ENCODE data around the gene ZNF527.
"Not testable (repeated sequence)": the region's sequence is repeated elsewhere in the genome, so short reads cannot be mapped to it uniquely, and the experiment has no call there.

Gene ZNF527

DNA sequence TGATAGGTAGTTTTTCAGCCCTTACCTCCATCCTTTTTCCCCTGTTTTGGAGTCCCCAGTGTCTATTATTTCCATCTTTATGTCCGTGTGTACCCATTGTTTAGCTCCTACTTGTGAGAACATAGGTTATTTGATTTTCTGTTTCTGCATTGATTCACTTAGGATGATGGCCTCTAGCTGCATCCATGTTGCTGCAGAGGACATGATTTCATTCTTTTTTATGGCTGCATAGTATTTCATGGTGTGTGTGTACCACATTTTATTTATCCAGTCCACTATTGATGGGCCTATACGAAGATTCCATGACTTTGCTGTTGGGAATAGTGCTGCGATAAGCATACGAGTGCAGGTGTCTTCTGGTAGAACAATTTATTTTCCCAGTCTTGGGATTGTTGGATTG lies 15.0 kb upstream of the ZNF527 start:
- H3K4me2 ChIP-seq (ENCODE audit: low read depth, low read length), result no peak overlapping the region
- no peak overlapping the region for H2AFZ ChIP-seq (ENCODE audit: low read length)
- TF ChIP-seq CTCF (IDR thresholded peaks at IDR 0.05; ENCODE audit: low read length) (no peak), EZH2 (optimal IDR thresholded peaks at IDR 0.05; ENCODE audit: low read depth, low read length) (no peak), EZH2phosphoT487 (IDR thresholded peaks at IDR 0.05; ENCODE audit: low read length) (no peak)
- H3F3A ChIP-seq (ENCODE audit: insufficient read depth, low read length), result no peaks in the 10 kb centered on the region
- H3K27ac ChIP-seq (ENCODE audit: low read length), result no peak overlapping the region
- H3K27me3 ChIP-seq (replicated peaks; ENCODE audit: insufficient read depth, low read length), result no peaks in the 10 kb centered on the region
- DNase-seq, result no peak
- H3K36me3 ChIP-seq (replicated peaks; ENCODE audit: insufficient read depth, low read length), result no peaks in the 10 kb centered on the region
- H3K4me3 ChIP-seq (ENCODE audit: low read length), result no peak overlapping the region
- no peaks in the 10 kb centered on the region for H3K4me1 ChIP-seq (ENCODE audit: low read length)
- H3K9me2 ChIP-seq (replicated peaks; ENCODE audit: insufficient read depth, low read length), result no peaks in the 10 kb centered on the region
- no peak overlapping the region for H3K9ac ChIP-seq (ENCODE audit: low read length)
- H3K79me2 ChIP-seq (ENCODE audit: low read length), result no peaks in the 10 kb centered on the region
- H3K9me3 ChIP-seq (replicated peaks; ENCODE audit: insufficient read depth, low read length), result no peaks in the 10 kb centered on the region
- H4K20me1 ChIP-seq (ENCODE audit: insufficient read depth, low read length), result no peaks in the 10 kb centered on the region

- Histone ChIP-seq H3K4me3 (ENCODE audit: low read length) (no peak overlapping the region), H3K9me2 (replicated peaks; ENCODE audit: insufficient read depth, low read length) (no peaks in the 10 kb centered on the region), H3K36me3 (replicated peaks; ENCODE audit: insufficient read depth, low read length) (no peaks in the 10 kb centered on the region), H3F3A (ENCODE audit: insufficient read depth, low read length) (no peaks in the 10 kb centered on the region), H3K4me2 (ENCODE audit: low read depth, low read length) (no peak overlapping the region), H3K9me3 (replicated peaks; ENCODE audit: insufficient read depth, low read length) (no peaks in the 10 kb centered on the region), H3K79me2 (ENCODE audit: low read length) (no peaks in the 10 kb centered on the region), H2AFZ (ENCODE audit: low read length) (no peak overlapping the region), H3K4me1 (ENCODE audit: low read length) (no peaks in the 10 kb centered on the region), H3K27ac (ENCODE audit: low read length) (no peak overlapping the region), H3K9ac (ENCODE audit: low read length) (no peak overlapping the region), H3K27me3 (replicated peaks; ENCODE audit: insufficient read depth, low read length) (no peaks in the 10 kb centered on the region), H4K20me1 (ENCODE audit: insufficient read depth, low read length) (no peaks in the 10 kb centered on the region)
- no peak for TF ChIP-seq EZH2phosphoT487 (IDR thresholded peaks at IDR 0.05; ENCODE audit: low read length)
- TF ChIP-seq CTCF (IDR thresholded peaks at IDR 0.05; ENCODE audit: low read length), result no peak
- TF ChIP-seq EZH2 (optimal IDR thresholded peaks at IDR 0.05; ENCODE audit: low read depth, low read length), result no peak
- DNase-seq, result no peak
Measured at GRCh38 chr19:37361994-37362393, 8.9 kb upstream of the ZNF527 start.

- Histone ChIP-seq H3K9me3 (replicated peaks; ENCODE audit: insufficient read depth, low read length) (no peaks in the 10 kb centered on the region), H3K4me2 (ENCODE audit: low read depth, low read length) (no peak overlapping the region), H3K4me1 (ENCODE audit: low read length) (no peaks in the 10 kb centered on the region), H3K27ac (ENCODE audit: low read length) (no peak overlapping the region), H4K20me1 (ENCODE audit: insufficient read depth, low read length) (no peaks in the 10 kb centered on the region), H3K9ac (ENCODE audit: low read length) (no peak overlapping the region), H3F3A (ENCODE audit: insufficient read depth, low read length) (no peaks in the 10 kb centered on the region), H2AFZ (ENCODE audit: low read length) (no peak overlapping the region), H3K36me3 (replicated peaks; ENCODE audit: insufficient read depth, low read length) (no peaks in the 10 kb centered on the region), H3K4me3 (ENCODE audit: low read length) (no peak overlapping the region), H3K9me2 (replicated peaks; ENCODE audit: insufficient read depth, low read length) (no peaks in the 10 kb centered on the region), H3K79me2 (ENCODE audit: low read length) (no peaks in the 10 kb centered on the region), H3K27me3 (replicated peaks; ENCODE audit: insufficient read depth, low read length) (no peaks in the 10 kb centered on the region)
- DNase-seq, result peak; percentile 10
- TF ChIP-seq CTCF (IDR thresholded peaks at IDR 0.05; ENCODE audit: low read length) (peak; percentile 17), EZH2phosphoT487 (IDR thresholded peaks at IDR 0.05; ENCODE audit: low read length) (no peak)
Measured at GRCh38 chr19:37362733-37363132, 8.2 kb upstream of the ZNF527 start.

DNA sequence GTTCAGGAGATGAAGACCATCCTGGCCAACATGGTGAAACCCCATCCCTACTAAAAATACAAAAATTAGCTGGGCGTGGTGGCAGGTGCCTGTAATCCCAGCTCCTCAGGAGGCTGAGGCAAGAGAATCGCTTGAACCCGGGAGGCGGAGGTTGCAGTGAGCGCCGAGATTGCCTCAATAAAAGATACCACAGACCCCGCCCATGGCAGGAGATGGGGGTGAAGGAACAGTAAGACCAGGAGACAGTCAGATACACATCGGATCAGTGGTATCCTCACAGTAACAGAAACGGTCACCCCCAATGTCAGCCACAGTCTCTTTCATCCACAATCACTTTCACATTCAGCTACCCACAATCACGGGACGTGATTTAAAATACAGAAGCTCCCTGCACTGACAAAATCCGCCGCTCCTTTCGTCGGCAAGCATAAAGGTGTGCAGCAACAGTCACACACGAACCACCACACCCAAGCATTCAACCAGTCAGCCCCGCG lies 466 bp upstream of the ZNF527 start:
- Histone ChIP-seq H3K27ac (ENCODE audit: low read length) (peak overlapping the region; percentile 47; the same call in 1 of the 2 replicates), H3K4me3 (ENCODE audit: low read length) (peak overlapping the region; percentile 65), H3K9ac (ENCODE audit: low read length) (peak overlapping the region; percentile 66; the same call in 1 of the 2 replicates), H2AFZ (ENCODE audit: low read length) (peak overlapping the region; percentile 78), H3K4me2 (ENCODE audit: low read depth, low read length) (peak overlapping the region; percentile 84; the same call in 1 of the 2 replicates)
- H3K4me1 ChIP-seq (ENCODE audit: low read length); H3K79me2 ChIP-seq (ENCODE audit: low read length); H3F3A ChIP-seq (ENCODE audit: insufficient read depth, low read length); H4K20me1 ChIP-seq (ENCODE audit: insufficient read depth, low read length); H3K27me3 ChIP-seq (replicated peaks; ENCODE audit: insufficient read depth, low read length); DNase-seq; H3K36me3 ChIP-seq (replicated peaks; ENCODE audit: insufficient read depth, low read length); H3K9me3 ChIP-seq (replicated peaks; ENCODE audit: insufficient read depth, low read length); H3K9me2 ChIP-seq (replicated peaks; ENCODE audit: insufficient read depth, low read length): not testable (repeated sequence)

All from MM.1S (cell line).